Measurements from ENCODE around the gene EIF3F.

DNA sequence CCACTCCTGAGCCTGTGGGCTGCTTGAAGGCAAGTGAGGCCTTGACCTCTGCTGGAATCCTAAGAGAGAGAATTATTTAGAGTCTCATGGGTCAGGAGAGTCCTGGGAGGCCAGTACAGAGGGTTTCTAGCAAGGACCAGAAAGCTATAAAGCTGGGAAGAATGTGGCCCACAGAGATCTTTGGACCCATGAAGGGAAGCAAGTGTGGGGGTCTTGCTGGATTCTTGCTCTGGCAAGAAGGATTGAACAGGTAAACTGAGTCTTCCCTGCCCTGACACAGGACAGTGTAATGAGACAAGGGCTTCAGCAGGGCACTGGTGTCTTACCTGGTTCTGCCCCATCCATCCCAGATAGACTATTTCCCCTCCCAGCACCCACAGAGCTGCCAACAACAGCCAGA lies 18.4 kb downstream of the EIF3F start:
- no peak for TF ChIP-seq TAF1 (IDR thresholded peaks at IDR 0.05; ENCODE audit: borderline replicate concordance, insufficient read depth, low read length)
- TF ChIP-seq REST (IDR thresholded peaks at IDR 0.05; ENCODE audit: insufficient read depth in 1 of 2, low read depth in 2 of 2, low read length in 2 of 2), result no peak

Measured in PFSK-1 (cell line).